WTC11 (cell line): ENCODE results near the gene MTFMT.

ENCODE experiments used
- CTCF ChIP-seq: fragments of 200-600 bp; IDR thresholded peaks from 2 replicates; pipeline ENCODE4 v1.8.0; 2022; ENCODE audit warnings: antibody characterized with exemption
- ELF4 ChIP-seq: sonication (generic); formaldehyde crosslinking; IDR thresholded peaks from 2 replicates; pipeline ENCODE4 v1.8.1; 2022; ENCODE audit warnings: low read depth, mild to moderate bottlenecking, moderate library complexity, missing genetic modification reagents
- STAT6 ChIP-seq: sonication (generic); formaldehyde crosslinking; conservative IDR thresholded peaks from 2 replicates; pipeline ENCODE4 v1.8.1; 2023; ENCODE audit warnings: mild to moderate bottlenecking, low read depth, missing genetic modification reagents, moderate library complexity
- ZNF263 ChIP-seq: sonication (generic); formaldehyde crosslinking; IDR thresholded peaks from 2 replicates; pipeline ENCODE4 v1.8.1; 2022; ENCODE audit warnings: low read depth, mild to moderate bottlenecking, moderate library complexity, missing genetic modification reagents
- ZNF671 ChIP-seq: fragments of 250-450 bp; sonication (Bioruptor Pico); IDR thresholded peaks from 2 replicates; pipeline ENCODE4 v1.8.0; 2021; ENCODE audit warnings: mild to moderate bottlenecking

GRCh38 chr15:65004993-65005392 lies 24.4 kb downstream of the MTFMT start:
- TF ChIP-seq STAT6 (CRISPR knock-in tag) (no peak), CTCF (no peak), ZNF263 (no peak), ELF4 (no peak), ZNF671 (no peak)
